HepG2 (cell line): Measurements from ENCODE around the gene BCAN. TPM values are rescaled to one million over a fixed set of nuclear protein-coding genes. Genes with fewer than 3 reads are reported as not detected.

Source experiments
- ATAC-seq: fragments of 200-7000 bp; cut with Tn5 transposase; 3 replicates; pipeline ENCODE4 v1.9.1; 2020; ENCODE audit warnings: mild to moderate bottlenecking, moderate library complexity
- BruUV-seq: library from RNA; stranded (reverse); fragments of 400-500 nt; replicated peaks from 2 replicates; lab custom pipeline; 2021; lab: Mats Ljungman, UMichigan
- CTCF ChIA-PET: fragments of 300-600 bp; formaldehyde crosslinking; extraction: SDS; loops from one replicate; lab custom pipeline; 2021; ENCODE audit warnings: low total read pairs, inconsistent platforms, low intra/inter-chr PET ratio; lab: Yijun Ruan, JAX
- POLR2A ChIA-PET: fragments of 350-600 bp; sonication (Branson Sonifier 250); formaldehyde crosslinking; loops from one replicate; lab custom pipeline; 2020; ENCODE audit warnings: antibody characterized with exemption, inconsistent platforms; lab: Yijun Ruan, JAX
- DNase-seq: peaks from one replicate; pipeline ENCODE4 v3.0.0-alpha.2; 2015; ENCODE audit warnings: low spot score
- FAIRE-seq: peaks from 3 replicates; lab custom pipeline; 2011; peaks lifted over from hg19 to GRCh38; lab: Jason Lieb, UNC
- H2AFZ ChIP-seq: one replicate; pipeline ENCODE4 v1.6.1; 2011; ENCODE audit warnings: low read length, inconsistent platforms
- H3K27ac ChIP-seq: fragments of 300-600 bp; 3 replicates; pipeline ENCODE4 v1.8.0; 2011; ENCODE audit warnings: mixed run types, mild to moderate bottlenecking, mixed read lengths, low read length, inconsistent platforms; ENCODE audit not compliant: insufficient read depth; ENCODE audit errors: extremely low read length
- H3K27me3 ChIP-seq, 2 experiments: fragments of 200-600 bp in 1 of 2; 2 replicates in 1 of 2; 3 replicates in 1 of 2; pipeline versions ENCODE4 v1.6.0 to v1.8.0; 2011; ENCODE audit warnings: low read length in 2 of 2, mild to moderate bottlenecking in 2 of 2, moderate library complexity in 2 of 2, inconsistent platforms in 1 of 2; ENCODE audit not compliant: insufficient read depth in 2 of 2, control insufficient read depth in 1 of 2
- H3K36me3 ChIP-seq, 2 experiments: fragments of 200-600 bp in 1 of 2; replicated peaks in 1 of 2; 2 replicates in 1 of 2; 3 replicates in 1 of 2; pipeline versions ENCODE4 v1.5.1 to v1.8.0; 2011; ENCODE audit warnings: low read length in 2 of 2, inconsistent platforms in 1 of 2; ENCODE audit not compliant: insufficient read depth in 2 of 2, control insufficient read depth in 1 of 2
- H3K4me1 ChIP-seq: 2 replicates; pipeline ENCODE4 v1.5.1; 2012; ENCODE audit warnings: low read length, inconsistent platforms; ENCODE audit not compliant: insufficient read depth
- H3K4me2 ChIP-seq: 2 replicates; pipeline ENCODE4 v1.6.0; 2011; ENCODE audit warnings: low read depth, low read length, inconsistent platforms
- H3K4me3 ChIP-seq, 3 experiments: fragments of 200-600 bp in 1 of 3; sonication (generic), shearing (Covaris generic) in 1 of 3; replicated peaks in 1 of 3; 2 replicates each; pipeline ENCODE4 v1.5.1; 2011 to 2016; ENCODE audit warnings: low read length in 3 of 3, inconsistent platforms in 2 of 3, low read depth in 2 of 3, mild to moderate bottlenecking in 2 of 3, control low read depth in 1 of 3, mixed read lengths in 1 of 3; ENCODE audit not compliant: insufficient read depth in 1 of 3
- H3K79me2 ChIP-seq: one replicate; pipeline ENCODE4 v1.6.1; 2011; ENCODE audit warnings: low read length, inconsistent platforms; ENCODE audit not compliant: insufficient read depth
- H3K9ac ChIP-seq: 2 replicates; pipeline ENCODE4 v1.6.0; 2011; ENCODE audit warnings: mild to moderate bottlenecking, low read depth, low read length, inconsistent platforms; ENCODE audit not compliant: insufficient read depth
- H3K9me3 ChIP-seq: 2 replicates; pipeline ENCODE4 v1.5.1; 2012; ENCODE audit warnings: mild to moderate bottlenecking, low read length
- H4K20me1 ChIP-seq: 2 replicates; pipeline ENCODE4 v1.6.0; 2011; ENCODE audit warnings: inconsistent platforms, mild to moderate bottlenecking, low read length, moderate library complexity; ENCODE audit not compliant: insufficient read depth
- ELK4 ChIP-seq: sonication (generic); formaldehyde crosslinking; IDR thresholded peaks from 2 replicates; pipeline ENCODE4 v1.9.0; 2021; ENCODE audit warnings: missing genetic modification reagents, borderline replicate concordance
- GFI1 ChIP-seq: sonication (generic); formaldehyde crosslinking; IDR thresholded peaks from 2 replicates; pipeline ENCODE4 v1.5.0; 2020; ENCODE audit warnings: missing genetic modification reagents, mild to moderate bottlenecking, borderline replicate concordance
- HNRNPL ChIP-seq: fragments of 200-400 bp; formaldehyde crosslinking; IDR thresholded peaks from 2 replicates; pipeline ENCODE4 v1.6.1; 2017; ENCODE audit warnings: mild to moderate bottlenecking, low read depth, low read length
- NFIC ChIP-seq: IDR thresholded peaks from 2 replicates; pipeline ENCODE4 v1.6.1; 2012; ENCODE audit warnings: mild to moderate bottlenecking, low read length, inconsistent platforms
- NFKB2 ChIP-seq: sonication (generic); formaldehyde crosslinking; IDR thresholded peaks from 2 replicates; pipeline ENCODE4 v1.4.0; 2020; ENCODE audit warnings: missing genetic modification reagents, borderline replicate concordance
- PLRG1 ChIP-seq: fragments of 450-650 bp; conservative IDR thresholded peaks from 2 replicates; pipeline ENCODE4 v1.6.1; 2016
- POGK ChIP-seq: sonication (generic); formaldehyde crosslinking; conservative IDR thresholded peaks from 2 replicates; pipeline ENCODE4 v1.8.0; 2022; ENCODE audit warnings: mild to moderate bottlenecking, moderate library complexity, missing genetic modification reagents
- POLR2A ChIP-seq, 2 experiments: IDR thresholded peaks; 2 replicates each; pipeline ENCODE4 v1.6.1; 2011; ENCODE audit warnings: low read depth in 2 of 2, low read length in 2 of 2, mild to moderate bottlenecking in 1 of 2, moderate library complexity in 1 of 2; ENCODE audit not compliant: insufficient read depth in 1 of 2
- POLR2AphosphoS2 ChIP-seq: IDR thresholded peaks from 2 replicates; pipeline ENCODE4 v1.6.1; 2011; ENCODE audit warnings: low read depth, low read length, improper control_type of control experiment
- POLR2G ChIP-seq: fragments of 200-400 bp; formaldehyde crosslinking; IDR thresholded peaks from 2 replicates; pipeline ENCODE4 v1.6.1; 2018; ENCODE audit warnings: mild to moderate bottlenecking, low read depth, low read length, moderate library complexity
- ZBTB2 ChIP-seq: sonication (generic); formaldehyde crosslinking; IDR thresholded peaks from 2 replicates; pipeline ENCODE4 v1.8.0; 2022; ENCODE audit warnings: low read depth, missing genetic modification reagents
- ZBTB7A ChIP-seq: sonication (generic); formaldehyde crosslinking; IDR thresholded peaks from 2 replicates; pipeline ENCODE4 v1.8.0; 2022; ENCODE audit warnings: mild to moderate bottlenecking, missing genetic modification reagents
- ZFP1 ChIP-seq: IDR thresholded peaks from 2 replicates; pipeline ENCODE4 v1.6.1; 2016
- ZFP91 ChIP-seq: sonication (generic); formaldehyde crosslinking; IDR thresholded peaks from 2 replicates; pipeline ENCODE4 v1.9.0; 2022; ENCODE audit warnings: missing genetic modification reagents, mild to moderate bottlenecking, borderline replicate concordance
- ZKSCAN5 ChIP-seq: sonication (generic); formaldehyde crosslinking; IDR thresholded peaks from 2 replicates; pipeline ENCODE4 v1.5.1; 2020; ENCODE audit warnings: mild to moderate bottlenecking, missing genetic modification reagents
- ZKSCAN8 ChIP-seq: IDR thresholded peaks from 2 replicates; pipeline ENCODE4 v1.6.1; 2016; ENCODE audit warnings: borderline replicate concordance, missing genetic modification reagents, missing compliant biosample characterization
- ZMYM3 ChIP-seq: sonication (generic); formaldehyde crosslinking; IDR thresholded peaks from 2 replicates; pipeline ENCODE4 v1.5.1; 2020; ENCODE audit warnings: mild to moderate bottlenecking, missing genetic modification reagents
- ZNF33A ChIP-seq: sonication (generic); formaldehyde crosslinking; IDR thresholded peaks from 2 replicates; pipeline ENCODE4 v1.5.1; 2020; ENCODE audit warnings: missing genetic modification reagents, mild to moderate bottlenecking, moderate library complexity, borderline replicate concordance
- ZNF674 ChIP-seq: sonication (generic); formaldehyde crosslinking; IDR thresholded peaks from 2 replicates; pipeline ENCODE4 v1.5.0; 2020; ENCODE audit warnings: low read depth, mild to moderate bottlenecking, missing genetic modification reagents
- ZNF749 ChIP-seq: sonication (generic); formaldehyde crosslinking; IDR thresholded peaks from 2 replicates; pipeline ENCODE4 v1.8.0; 2022; ENCODE audit warnings: mild to moderate bottlenecking, missing genetic modification reagents, moderate library complexity, borderline replicate concordance
- ZNF776 ChIP-seq: sonication (generic); formaldehyde crosslinking; IDR thresholded peaks from 2 replicates; pipeline ENCODE4 v1.4.0; 2020; ENCODE audit warnings: mild to moderate bottlenecking, missing genetic modification reagents
- ZNF878 ChIP-seq: sonication (generic); formaldehyde crosslinking; IDR thresholded peaks from 2 replicates; pipeline ENCODE4 v1.8.1; 2023; ENCODE audit warnings: mild to moderate bottlenecking, missing genetic modification reagents, moderate library complexity
- WGBS: methylation state at CpG from one replicate; pipeline ENCODE4 v1.1.6; 2017; ENCODE audit warnings: low lambda C conversion rate; 5-methylcytosine and 5-hydroxymethylcytosine counted together
- in situ Hi-C: cut with HindIII; loops from 2 replicates; pipeline ENCODE4 v1.10.0; 2017; ENCODE audit warnings: low pct_unique_long_range_greater_than_20kb; ENCODE audit not compliant: extremely low pct_ligation_motif_present
- intact Hi-C: fragments of 100-400 bp; cut with micrococcal nuclease; formaldehyde crosslinking; loops from one replicate; pipeline ENCODE4 v1.10.0; 2022; ENCODE audit not compliant: unreplicated experiment
- polyA plus RNA-seq, 8 experiments: library from polyadenylated mRNA; depleted of rRNA in 3 of 8; stranded (reverse) in 7 of 8; unstranded in 1 of 8; fragments of >200 nt; fragmentation: Illumina TruSeq in 4 of 8; extraction: Trizol in 4 of 8; gene quantifications; 2 replicates each; pipeline versions ENCODE4 v1.2.1 to v1.2.3, GENCODE V29; 2011 to 2016; ENCODE audit warnings: low read depth in 4 of 8, missing spikeins in 1 of 8, mixed read lengths in 1 of 8; ENCODE audit not compliant: insufficient read depth in 1 of 8
- total RNA-seq, 5 experiments: library from RNA; depleted of rRNA; stranded (reverse); fragments of >200 nt; fragmentation: Illumina TruSeq; extraction: Trizol; gene quantifications; 2 replicates each; pipeline ENCODE4 v1.2.3, GENCODE V29; 2016; ENCODE audit warnings: low read depth in 1 of 5

The BCAN gene
- total and polyA plus RNA-seq, 2 of the 13 experiments (the other 11 are each of a cell fraction or from before 2014, with no cell fraction given): not detected

- POLR2A ChIA-PET: no interaction called here
- no peak for ATAC-seq
- TSS peak; percentile 34 for BruUV-seq
- Histone ChIP-seq H3K9me3 (no peaks in the 10 kb centered on the region), H3K79me2 (no peaks in the 10 kb centered on the region), H4K20me1 (peaks cover 43% of the 10 kb centered on the region), H3K4me3 (no peak overlapping the region), H3K27me3 (no peaks in the 10 kb centered on the region), H3K4me1 (peaks cover 5% of the 10 kb centered on the region), H3K36me3 (peaks cover 0 to 8% of the 10 kb centered on the region in 2 experiments; a peak in 2 of 5 replicates), H3K4me2 (no peak overlapping the region), H2AFZ (no peak overlapping the region), H3K27ac (no peak overlapping the region), H3K9ac (no peak overlapping the region)
- in situ Hi-C loops: no loop called here
- intact Hi-C loops: no loop called here
- 92% methylated on average over 1 of the region's 1 CpG for WGBS
- FAIRE-seq: no peak
- CTCF ChIA-PET: no interaction called here
- DNase-seq: no peak
- TF ChIP-seq ZFP1 (CRISPR knock-in tag) (no peak), ZMYM3 (CRISPR knock-in tag) (peak; percentile 73), ZNF33A (CRISPR knock-in tag) (no peak), NFKB2 (no peak), NFIC (no peak), PLRG1 (no peak), GFI1 (no peak), ZFP91 (CRISPR knock-in tag) (no peak), ZBTB2 (no peak), ZBTB7A (CRISPR knock-in tag) (no peak), POLR2AphosphoS2 (no peak), ZNF749 (CRISPR knock-in tag) (no peak), POLR2A (IDR thresholded peaks at IDR 0.05; ENCODE audit: insufficient read depth in 1 of 2, low read depth in 2 of 2, low read length in 2 of 2) (peak; percentile 30 to 40; a peak in 1 of 4 replicates), POLR2G (peak; percentile 12; the same call in 1 of the 2 replicates), ZNF878 (CRISPR knock-in tag) (no peak), POGK (CRISPR knock-in tag) (no peak), ZKSCAN8 (no peak), ZKSCAN5 (no peak), ZNF674 (CRISPR knock-in tag) (no peak), ELK4 (no peak), ZNF776 (CRISPR knock-in tag) (no peak), HNRNPL (no peak)
Measured at GRCh38 chr1:156644640-156645039, 2.7 kb downstream of the BCAN start.
